Measurements from ENCODE around the gene RELB. TPM values are rescaled to one million over a fixed set of nuclear protein-coding genes. Genes with fewer than 3 reads are reported as not detected.

Gene RELB
- total and polyA plus RNA-seq, 2 donors (not counting 3 experiments of a cell fraction or from before 2014, with no cell fraction given) = 13.2 to 14.4 TPM

DNA sequence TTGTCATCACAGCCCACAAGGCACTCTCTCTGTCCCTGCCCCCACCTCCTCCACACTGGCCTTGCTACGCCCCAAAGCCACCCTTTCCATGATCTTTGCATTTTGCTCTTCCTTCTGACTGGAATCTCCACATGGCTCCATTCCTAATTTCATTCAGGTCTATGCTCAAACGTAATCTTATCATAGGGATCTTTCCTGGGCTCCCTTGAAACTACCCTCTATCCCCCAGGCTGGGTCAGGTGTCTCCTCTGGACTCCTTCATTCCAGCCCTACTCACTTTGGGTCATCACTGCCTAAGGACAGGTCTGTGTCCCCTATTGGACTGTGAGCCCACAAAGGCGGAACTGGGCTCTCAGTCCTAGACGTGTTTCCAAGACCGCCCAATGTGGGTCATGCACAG, 80.9 kb downstream of the RELB start:
- H3K79me2 ChIP-seq (ENCODE audit: control insufficient read depth, insufficient read depth, low read length) = peaks cover 49% of the 10 kb centered on the region
- DNase-seq (ENCODE audit: low read depth, low spot score) = no peak
- POLR2A ChIA-PET = no interaction called here
- FAIRE-seq = no peak
- no peaks in the 10 kb centered on the region for H3K9me3 ChIP-seq (replicated peaks; ENCODE audit: control insufficient read depth, insufficient read depth, low read length)
- no peak overlapping the region for H3K27ac ChIP-seq (ENCODE audit: insufficient read depth, low read depth, low read length)
- BruUV-seq (replicated peaks) = no TSS peak
- no peak overlapping the region for H3K4me2 ChIP-seq (ENCODE audit: insufficient read depth, low read length)
- intact Hi-C loops (cut with micrococcal nuclease) = no loop called here
- H3K27me3 ChIP-seq (ENCODE audit: control insufficient read depth in 2 of 2, insufficient read depth in 2 of 2, low read length in 2 of 2) = no peaks in the 10 kb centered on the region
- no peaks in the 10 kb centered on the region for H4K20me1 ChIP-seq (replicated peaks; ENCODE audit: control insufficient read depth, extremely low read depth, insufficient read depth, low read length)
- H3K9me1 ChIP-seq (replicated peaks; ENCODE audit: control insufficient read depth, extremely low read depth, insufficient read depth, low read length) = no peaks in the 10 kb centered on the region
- CTCF ChIA-PET = no interaction called here
- peaks cover 0 to 4% of the 10 kb centered on the region in 2 experiments for H3K36me3 ChIP-seq (ENCODE audit: control insufficient read depth in 2 of 2, extremely low read depth in 1 of 2, insufficient read depth in 2 of 2, low read length in 2 of 2)
- H2AFZ ChIP-seq (ENCODE audit: low read depth, low read length) = no peak overlapping the region
- H3K4me3 ChIP-seq (replicated peaks in 1 of 3; ENCODE audit: insufficient read depth in 1 of 3, low read depth in 1 of 3, low read length in 3 of 3) = no peak overlapping the region
- no peak overlapping the region for H3K9ac ChIP-seq (replicated peaks; ENCODE audit: extremely low read depth, insufficient read depth, low read length)
- dilution Hi-C loops (cut with MboI; ENCODE audit: extremely low pct_ligation_motif_present, low sequenced_read_pairs) = no loop called here
- peaks cover 11% of the 10 kb centered on the region for H3K4me1 ChIP-seq (ENCODE audit: control insufficient read depth, extremely low read depth, insufficient read depth, low read length)
- TF ChIP-seq MYC (IDR thresholded peaks at IDR 0.05; ENCODE audit: low read depth, low read length) (no peak), GATA2 (IDR thresholded peaks at IDR 0.05; ENCODE audit: insufficient read depth, insufficient read length, low read depth, low read length) (no peak), JUN (IDR thresholded peaks at IDR 0.05; ENCODE audit: borderline replicate concordance, insufficient read depth, insufficient read length, low read depth) (no peak), POLR2A (IDR thresholded peaks at IDR 0.05; ENCODE audit: low read depth, low read length) (no peak), FOS (IDR thresholded peaks at IDR 0.05; ENCODE audit: borderline replicate concordance, insufficient read depth, low read length) (no peak), EZH2 (IDR thresholded peaks at IDR 0.05; ENCODE audit: borderline replicate concordance, low read depth, low read length, severe bottlenecking) (no peak), MAX (IDR thresholded peaks at IDR 0.05; ENCODE audit: insufficient read depth, insufficient read length) (no peak), POLR2AphosphoS5 (IDR thresholded peaks at IDR 0.05; ENCODE audit: insufficient read depth, low read depth, low read length) (no peak)
- TF ChIP-seq, protein P1, sequence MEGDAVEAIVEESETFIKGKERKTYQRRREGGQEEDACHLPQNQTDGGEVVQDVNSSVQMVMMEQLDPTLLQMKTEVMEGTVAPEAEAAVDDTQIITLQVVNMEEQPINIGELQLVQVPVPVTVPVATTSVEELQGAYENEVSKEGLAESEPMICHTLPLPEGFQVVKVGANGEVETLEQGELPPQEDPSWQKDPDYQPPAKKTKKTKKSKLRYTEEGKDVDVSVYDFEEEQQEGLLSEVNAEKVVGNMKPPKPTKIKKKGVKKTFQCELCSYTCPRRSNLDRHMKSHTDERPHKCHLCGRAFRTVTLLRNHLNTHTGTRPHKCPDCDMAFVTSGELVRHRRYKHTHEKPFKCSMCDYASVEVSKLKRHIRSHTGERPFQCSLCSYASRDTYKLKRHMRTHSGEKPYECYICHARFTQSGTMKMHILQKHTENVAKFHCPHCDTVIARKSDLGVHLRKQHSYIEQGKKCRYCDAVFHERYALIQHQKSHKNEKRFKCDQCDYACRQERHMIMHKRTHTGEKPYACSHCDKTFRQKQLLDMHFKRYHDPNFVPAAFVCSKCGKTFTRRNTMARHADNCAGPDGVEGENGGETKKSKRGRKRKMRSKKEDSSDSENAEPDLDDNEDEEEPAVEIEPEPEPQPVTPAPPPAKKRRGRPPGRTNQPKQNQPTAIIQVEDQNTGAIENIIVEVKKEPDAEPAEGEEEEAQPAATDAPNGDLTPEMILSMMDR (IDR thresholded peaks at IDR 0.05; ENCODE audit: extremely low read depth in 1 of 2, insufficient read depth in 1 of 2, low read depth in 1 of 2, low read length in 2 of 2) = no peak
